Colon (tissue), 2 donors: ENCODE results near the gene GIGYF2.
"Not testable (repeated sequence)": the region's sequence is repeated elsewhere in the genome, so short reads cannot be mapped to it uniquely, and the experiment has no call there.

Experiments
- FAIRE-seq: peaks from 2 replicates; lab custom pipeline; 2012; peaks lifted over from hg19 to GRCh38; lab: Jason Lieb, UNC
- donor health status: control.
- donor health status: control.

GIGYF2 gene

GRCh38 chr2:232697059-232697806 lies at the start of gene GIGYF2:
Gene GIGYF2, plus strand, starts transcription at chr2:232697331. Its CDS starts 37,867 bp downstream, at chr2:232735198.
- FAIRE-seq, result no peak

GRCh38 chr2:232649033-232649432 lies 48.1 kb upstream of the GIGYF2 start:
- FAIRE-seq, result no peak

- no peak for FAIRE-seq
These were observed 44.7 kb upstream of the GIGYF2 start for GRCh38 chr2:232652505-232652851.

- FAIRE-seq, result no peak
These were observed 43.7 kb upstream of the GIGYF2 start for GRCh38 chr2:232653441-232653840.

GRCh38 chr2:232655392-232655791 lies 41.7 kb upstream of the GIGYF2 start:
- no peak for FAIRE-seq

GRCh38 chr2:232658217-232658785 lies 38.8 kb upstream of the GIGYF2 start:
- FAIRE-seq, result no peak

- FAIRE-seq, result no peak
These were observed 37.8 kb upstream of the GIGYF2 start for GRCh38 chr2:232659359-232659758.

GRCh38 chr2:232662486-232663260 lies 34.5 kb upstream of the GIGYF2 start:
- no peak for FAIRE-seq

GRCh38 chr2:232666051-232666805 lies 30.9 kb upstream of the GIGYF2 start:
- no peak for FAIRE-seq

- no peak for FAIRE-seq
These were observed 29.0 kb upstream of the GIGYF2 start for GRCh38 chr2:232667989-232668583.

GRCh38 chr2:232668805-232669444 lies 28.2 kb upstream of the GIGYF2 start:
- FAIRE-seq, result no peak

- no peak for FAIRE-seq
These were observed 24.5 kb upstream of the GIGYF2 start for GRCh38 chr2:232672588-232672987.

- FAIRE-seq, result no peak
These were observed 22.6 kb upstream of the GIGYF2 start for GRCh38 chr2:232674491-232674890.

- FAIRE-seq, result no peak
These were observed 21.8 kb upstream of the GIGYF2 start for GRCh38 chr2:232675381-232675780.

- FAIRE-seq, result no peak
These were observed 17.1 kb upstream of the GIGYF2 start for GRCh38 chr2:232680006-232680405.

GRCh38 chr2:232681527-232681926 lies 15.6 kb upstream of the GIGYF2 start:
- no peak for FAIRE-seq

GRCh38 chr2:232683368-232683767 lies 13.8 kb upstream of the GIGYF2 start:
- FAIRE-seq, result no peak

GRCh38 chr2:232685391-232685790 lies 11.7 kb upstream of the GIGYF2 start:
- not testable (repeated sequence) for FAIRE-seq

- FAIRE-seq, result no peak
These were observed 9.6 kb upstream of the GIGYF2 start for GRCh38 chr2:232687382-232688160.

GRCh38 chr2:232688201-232688600 lies 8.9 kb upstream of the GIGYF2 start:
- FAIRE-seq, result no peak
